ENCODE results near the gene WDR54.
"Not testable (repeated sequence)": the region's sequence is repeated elsewhere in the genome, so short reads cannot be mapped to it uniquely, and the experiment has no call there.

The WDR54 gene

DNA sequence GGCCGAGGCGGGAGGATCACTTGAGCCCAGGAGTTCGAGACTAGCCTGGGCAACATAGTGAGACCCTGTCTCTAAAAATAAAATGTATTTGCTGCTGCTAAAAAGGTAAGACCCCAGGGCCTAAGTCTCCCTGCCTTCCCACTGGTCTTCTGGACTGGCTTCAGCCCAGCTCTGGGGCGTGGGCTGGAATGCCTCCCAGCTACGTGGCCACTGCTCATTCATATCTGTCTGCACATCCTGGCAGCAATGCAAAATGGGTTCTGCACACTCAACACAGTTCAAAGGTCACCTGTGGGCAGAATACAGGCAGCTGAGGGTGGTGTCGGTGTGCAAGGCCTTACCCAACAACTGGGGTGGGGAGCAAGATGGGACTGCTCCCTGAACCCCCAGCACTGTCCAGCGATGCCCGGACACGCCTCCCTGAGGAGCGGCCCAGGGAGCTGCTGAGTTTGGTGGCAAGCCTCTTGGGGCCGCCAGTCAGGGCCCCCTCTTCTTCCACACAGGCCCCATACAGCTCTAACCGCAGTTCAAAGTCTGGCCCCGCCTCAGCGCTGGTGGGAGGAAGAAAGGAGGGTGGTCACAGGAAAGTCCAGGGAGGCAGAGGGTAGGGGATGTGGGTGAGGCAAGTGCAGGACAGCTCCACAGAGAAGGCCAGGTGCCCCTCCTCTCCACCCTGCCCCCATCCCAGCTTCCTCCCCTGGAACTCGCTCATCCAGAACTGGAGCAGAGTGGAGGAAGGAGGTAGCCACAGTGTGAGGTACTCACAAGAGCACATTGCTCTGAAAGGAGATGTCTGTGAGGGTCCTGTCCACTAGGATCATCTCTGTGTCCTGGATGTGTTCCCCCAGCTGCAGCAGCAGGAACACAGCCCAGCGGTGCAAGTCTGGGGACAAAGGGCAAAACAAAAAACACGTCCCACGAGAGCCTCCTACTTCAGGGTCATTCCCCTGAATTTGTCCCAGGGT lies 8.2 kb downstream of the WDR54 start:
- no peak for DNase-seq (ENCODE audit: low read depth in 2 of 2)

DNA sequence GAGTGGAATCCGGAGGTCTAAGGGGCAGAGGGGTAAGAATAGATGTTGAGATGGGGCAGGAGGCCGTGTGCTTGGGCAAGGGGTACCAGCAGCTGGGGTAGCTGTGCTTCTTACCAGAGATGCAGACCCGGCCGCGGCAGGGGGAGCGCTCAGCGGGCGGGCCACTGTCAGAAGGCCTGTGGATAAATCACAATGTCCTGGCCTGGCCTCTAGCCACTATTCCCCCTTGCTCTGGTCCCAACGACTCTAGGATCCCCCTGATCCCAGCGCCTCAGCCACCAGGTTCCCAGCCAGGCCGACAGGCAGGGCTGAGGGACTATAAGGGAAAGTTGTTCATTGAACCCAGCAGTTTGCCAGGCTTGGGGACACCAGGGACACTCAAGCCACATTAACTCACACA lies 9.0 kb downstream of the WDR54 start:
- DNase-seq (ENCODE audit: low read depth in 2 of 2) = no peak

DNA sequence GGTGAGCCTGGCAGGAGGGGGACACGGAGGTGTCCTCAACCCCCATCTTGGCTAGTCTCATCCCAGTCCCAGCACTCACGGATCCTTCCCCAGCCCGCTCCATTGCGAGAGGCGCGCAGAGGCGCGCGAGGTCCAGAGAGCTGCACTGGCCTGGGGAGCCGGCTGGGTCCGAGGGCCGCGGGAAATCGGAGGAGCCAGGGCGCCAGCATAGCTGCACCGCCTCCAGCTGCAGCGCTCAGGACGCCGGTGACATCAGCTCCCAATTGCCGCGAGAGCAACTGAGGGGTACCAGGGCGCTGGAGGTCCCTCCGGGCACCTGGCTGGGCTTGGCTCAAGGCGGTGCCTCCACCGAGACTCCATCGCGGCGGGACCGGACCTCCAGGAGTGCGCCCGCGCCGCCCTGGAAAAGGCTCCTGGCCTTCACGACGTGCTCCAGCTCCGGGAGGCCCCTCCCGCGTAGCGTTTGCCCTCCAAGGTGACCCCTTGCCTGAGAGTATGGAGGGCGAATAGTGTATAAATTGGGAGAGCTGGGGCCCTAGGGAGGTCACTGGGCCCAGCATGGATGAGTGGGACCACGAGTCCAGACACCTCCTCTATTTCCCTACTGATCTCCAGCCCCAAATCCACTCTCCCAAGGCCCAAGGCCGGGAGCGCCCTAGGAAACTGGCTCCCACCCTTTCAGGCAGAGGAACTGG lies 14.7 kb downstream of the WDR54 start:
- no peak for DNase-seq (ENCODE audit: low read depth in 2 of 2)

DNA sequence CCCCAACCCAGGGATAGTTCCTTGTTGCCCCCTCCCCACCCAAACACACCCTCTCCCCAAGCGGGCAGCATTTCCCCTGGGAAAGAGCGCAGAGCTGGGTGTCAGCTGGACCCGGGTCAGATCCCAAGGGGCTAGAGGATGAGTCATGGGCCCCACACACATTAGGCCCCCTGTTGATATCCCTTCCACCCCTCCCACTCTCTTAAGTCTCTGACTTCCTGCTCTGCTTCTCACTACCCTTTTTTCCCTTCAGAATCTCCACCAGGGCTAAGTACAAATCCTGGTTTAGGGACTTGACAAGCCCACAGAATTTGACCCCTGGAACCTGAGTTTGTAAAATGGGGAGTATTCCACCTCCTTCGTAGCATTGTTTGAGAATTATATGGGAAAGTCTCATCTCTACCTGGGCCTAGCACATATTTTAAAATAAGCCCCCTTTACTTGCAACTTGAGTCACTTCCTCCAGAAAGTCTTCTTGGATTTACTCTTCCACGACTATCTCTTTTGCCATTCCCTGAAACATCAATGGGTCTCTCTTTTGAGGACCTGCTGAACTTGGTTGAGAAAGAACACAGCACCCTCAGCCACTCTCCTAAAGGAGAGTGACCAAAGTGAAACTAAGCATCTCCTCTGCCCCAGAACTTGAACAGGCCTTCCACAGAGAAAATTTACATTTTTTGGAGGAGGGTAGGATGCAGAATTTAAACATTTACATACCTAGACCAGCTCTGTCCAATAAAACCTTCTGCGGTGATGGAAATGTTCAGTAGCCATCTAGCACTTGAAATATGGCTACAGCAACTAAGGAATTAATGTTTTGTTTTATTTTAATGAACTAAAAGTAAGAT lies 15.5 kb downstream of the WDR54 start:
- DNase-seq (ENCODE audit: low read depth in 2 of 2) = no peak

DNA sequence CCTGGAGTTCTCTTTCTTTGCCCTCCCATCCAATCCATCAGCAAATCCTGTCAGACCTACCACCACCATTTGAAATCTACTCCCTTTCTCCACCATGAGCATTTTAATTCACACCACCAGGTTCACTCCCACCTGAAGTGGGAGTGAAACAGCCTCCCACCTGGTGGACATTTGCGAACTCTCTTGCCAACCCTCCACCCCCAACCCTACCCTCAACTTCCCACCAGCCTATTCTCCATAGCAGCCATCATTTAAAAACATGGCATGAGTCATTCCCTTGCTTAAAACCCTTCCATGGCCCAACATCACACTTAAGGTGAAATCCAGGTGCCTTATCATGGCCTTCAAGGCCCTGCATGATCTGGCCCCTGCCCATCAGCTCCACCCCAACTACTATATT lies 16.7 kb downstream of the WDR54 start:
- DNase-seq (ENCODE audit: low read depth in 2 of 2) = no peak

DNA sequence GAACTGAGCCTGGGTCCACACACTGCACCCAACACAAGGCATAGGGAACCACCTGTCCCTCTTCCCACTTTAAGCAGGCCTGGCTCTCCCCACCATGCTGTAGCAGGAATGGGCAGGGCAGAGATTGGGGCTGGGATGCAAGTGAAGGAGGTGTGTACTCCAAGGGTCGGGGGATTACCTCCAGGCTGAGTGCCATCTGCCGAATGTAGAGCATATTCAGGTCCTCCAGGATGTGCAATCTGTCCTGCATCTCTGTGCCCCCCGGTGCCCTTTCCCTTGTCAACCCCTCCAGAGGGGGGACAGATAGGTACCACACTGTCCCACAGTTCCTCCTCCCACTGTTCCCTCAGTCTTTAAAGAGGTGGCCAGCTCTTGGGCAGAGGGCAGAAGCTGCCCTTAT lies 17.8 kb downstream of the WDR54 start:
- DNase-seq (ENCODE audit: low read depth in 2 of 2) = no peak

DNA sequence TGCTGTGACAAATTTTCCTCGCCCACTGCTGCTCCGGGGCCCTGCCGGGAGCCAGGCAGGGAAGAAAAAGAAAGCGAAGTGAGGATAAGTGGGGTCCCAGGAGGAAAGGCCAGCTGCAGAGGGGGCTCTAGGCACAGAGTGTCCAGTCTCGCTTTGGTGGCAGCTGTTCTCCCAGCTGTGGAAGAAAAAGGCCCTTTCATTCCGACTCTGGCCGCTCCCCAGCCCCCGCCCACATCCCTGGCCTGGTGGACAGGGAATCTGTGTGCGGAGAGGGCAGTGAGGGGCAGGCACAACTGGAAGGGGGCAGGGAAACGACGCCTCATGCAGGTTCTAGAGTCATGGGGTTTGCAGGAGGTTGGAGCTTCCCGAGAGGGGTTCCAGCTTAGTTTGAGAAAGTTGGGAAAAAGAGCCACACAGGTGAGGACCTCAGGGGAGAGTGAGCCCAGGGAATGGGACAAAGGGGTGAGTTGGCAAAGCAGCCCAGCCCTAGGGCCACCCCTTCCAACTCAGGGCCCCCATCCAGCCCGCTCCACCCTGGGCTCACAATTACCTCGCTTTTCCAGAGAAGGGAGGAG lies 18.4 kb downstream of the WDR54 start:
- no peak for DNase-seq (ENCODE audit: low read depth in 2 of 2)

DNA sequence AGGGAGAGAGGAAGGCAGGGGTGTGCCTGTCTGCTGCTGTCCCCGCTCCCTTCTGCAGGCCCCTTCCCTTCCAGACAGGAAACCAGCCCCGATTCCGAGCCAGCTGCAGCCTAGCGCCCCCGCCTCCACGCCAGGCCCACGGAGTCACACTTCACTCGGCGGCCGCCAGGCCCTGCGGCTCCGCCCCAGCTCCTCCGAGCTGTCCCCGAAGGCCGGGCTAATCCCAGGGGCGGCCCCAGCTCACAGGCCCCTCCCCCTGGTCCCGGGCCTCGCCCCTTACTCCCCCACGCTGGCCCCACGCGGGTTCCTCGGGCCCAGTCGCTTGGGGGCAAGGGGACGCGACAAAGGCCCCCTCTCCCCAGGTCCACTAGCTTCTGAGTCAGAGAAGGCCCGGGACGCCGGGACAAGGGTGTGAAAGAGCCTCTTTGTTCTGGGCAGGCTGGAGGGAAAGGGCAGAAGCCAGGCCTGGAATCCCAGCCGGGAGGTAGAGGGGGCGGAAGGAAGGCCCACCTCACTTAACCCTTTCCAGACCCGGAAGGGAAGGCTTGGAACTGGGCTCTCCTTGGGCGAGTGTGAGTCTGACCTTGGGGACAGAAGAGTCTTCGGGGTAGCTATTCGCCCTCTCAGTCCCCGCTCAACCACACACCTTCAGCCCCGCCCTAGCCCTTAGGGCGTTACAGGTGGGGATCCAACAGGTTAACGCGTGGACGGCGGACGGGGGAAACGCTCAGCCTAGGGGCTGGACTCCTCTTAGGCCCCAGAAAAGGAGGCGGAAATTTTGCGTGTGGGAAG lies 19.0 kb downstream of the WDR54 start:
- DNase-seq (ENCODE audit: low read depth in 2 of 2) = no peak

DNA sequence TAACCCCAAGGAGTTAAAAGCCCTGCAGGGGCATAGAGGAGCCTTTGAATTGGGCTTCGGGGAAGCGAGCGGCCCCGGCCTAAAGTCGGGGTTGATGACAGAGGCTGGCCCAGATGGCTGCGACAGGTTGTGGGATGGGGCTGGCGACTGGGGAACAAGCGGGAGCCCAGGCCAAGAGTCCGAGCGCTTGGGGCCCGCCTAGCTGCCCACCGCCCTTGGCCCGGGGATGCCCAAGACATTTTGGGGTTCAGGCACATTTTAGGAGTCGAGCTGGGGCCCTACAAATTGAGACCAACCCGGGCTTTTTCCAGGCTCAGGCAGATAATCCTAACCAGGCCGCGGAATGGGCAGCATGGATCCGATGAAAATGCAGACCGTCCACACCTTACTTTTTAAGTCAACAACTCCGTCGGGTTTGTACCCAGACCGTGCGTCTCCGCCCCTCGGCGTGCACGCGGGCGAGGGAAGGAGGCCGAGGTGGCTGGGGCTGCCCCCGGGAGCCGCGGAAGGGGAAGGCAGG lies 19.7 kb downstream of the WDR54 start:
- DNase-seq (ENCODE audit: low read depth in 2 of 2) = no peak

DNA sequence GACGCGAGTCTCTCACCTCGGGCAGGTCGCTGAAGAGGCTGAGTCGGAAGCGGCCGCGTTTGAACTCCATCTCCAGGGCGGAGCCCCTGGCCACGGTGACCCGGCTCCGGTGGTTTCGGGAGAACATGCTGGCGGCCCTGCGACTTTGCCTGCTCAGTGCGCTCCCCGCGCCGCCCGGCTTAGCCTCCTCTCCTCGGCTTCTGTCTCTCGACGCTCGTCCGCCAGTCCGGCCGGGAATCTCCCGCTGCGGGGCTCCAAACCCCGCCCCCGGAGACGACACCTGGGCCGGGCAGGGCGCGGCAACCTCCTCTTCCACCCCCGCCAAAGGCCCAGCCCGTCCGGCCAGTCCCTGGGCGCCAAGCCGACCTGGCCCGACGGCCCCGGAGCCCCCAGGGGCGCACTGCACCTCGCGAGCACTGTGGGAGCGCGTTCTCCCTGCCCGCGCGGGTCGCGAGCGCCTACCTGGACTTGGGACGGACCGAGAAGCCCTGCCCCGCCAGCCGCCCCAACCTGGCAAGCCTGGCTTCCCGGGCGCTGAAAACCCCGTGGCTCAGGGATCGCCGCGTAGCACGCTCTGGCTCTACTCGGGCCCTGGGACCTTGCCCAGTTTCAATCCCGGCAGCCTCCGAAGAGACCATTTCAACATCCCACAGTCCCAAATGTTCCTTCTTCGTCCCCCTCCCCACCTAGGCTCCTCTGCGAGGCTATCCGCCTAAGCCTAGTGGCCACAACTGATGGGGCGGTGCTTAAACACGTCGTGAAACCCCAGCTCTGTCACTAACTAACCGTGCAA lies 20.4 kb downstream of the WDR54 start, which contains the start of gene RTKN:
RTKN (minus strand) TSS at position 248 of the 793 bp plus-strand sequence; CDS start at position 127, 121 bp downstream.
- no peak for DNase-seq (ENCODE audit: low read depth in 2 of 2)

DNA sequence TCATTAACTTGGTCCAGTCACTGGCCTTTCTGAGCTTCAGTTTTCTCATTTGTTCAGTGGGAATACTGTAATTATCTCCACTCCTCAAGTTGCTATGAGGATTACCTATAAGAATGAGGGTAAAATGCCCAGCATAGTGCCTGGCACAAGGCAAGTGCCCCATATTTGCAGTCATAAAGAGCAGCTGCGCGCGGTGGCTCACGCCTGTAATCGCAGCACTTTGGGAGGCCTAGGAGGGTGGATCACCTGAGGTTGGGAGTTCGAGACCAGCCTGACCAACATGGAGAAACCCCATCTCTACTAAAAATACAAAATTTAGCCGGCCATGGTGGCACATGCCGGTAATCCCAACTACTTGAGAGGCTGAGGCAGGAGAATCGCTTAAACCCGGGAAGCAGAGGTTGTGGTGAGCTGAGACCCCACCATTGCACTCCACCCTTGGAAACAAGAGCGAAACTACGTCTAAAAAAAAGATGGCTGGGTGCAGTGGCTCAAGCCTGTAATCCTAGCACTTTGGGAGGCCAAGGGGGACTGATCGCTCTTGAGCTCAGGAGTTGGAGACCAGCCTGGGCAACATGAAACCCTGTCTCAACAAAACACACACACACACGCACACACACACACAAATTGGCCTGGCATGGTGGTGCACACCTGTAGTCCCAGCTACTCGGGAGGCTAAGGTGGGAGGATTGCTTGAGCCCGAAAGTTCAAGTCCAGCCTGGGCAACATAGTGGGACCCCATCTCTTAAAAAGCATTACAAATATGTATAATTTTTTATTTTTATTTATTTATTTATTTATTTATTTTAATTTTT lies 21.2 kb downstream of the WDR54 start:
- not testable (repeated sequence) for DNase-seq (ENCODE audit: low read depth in 2 of 2)

DNA sequence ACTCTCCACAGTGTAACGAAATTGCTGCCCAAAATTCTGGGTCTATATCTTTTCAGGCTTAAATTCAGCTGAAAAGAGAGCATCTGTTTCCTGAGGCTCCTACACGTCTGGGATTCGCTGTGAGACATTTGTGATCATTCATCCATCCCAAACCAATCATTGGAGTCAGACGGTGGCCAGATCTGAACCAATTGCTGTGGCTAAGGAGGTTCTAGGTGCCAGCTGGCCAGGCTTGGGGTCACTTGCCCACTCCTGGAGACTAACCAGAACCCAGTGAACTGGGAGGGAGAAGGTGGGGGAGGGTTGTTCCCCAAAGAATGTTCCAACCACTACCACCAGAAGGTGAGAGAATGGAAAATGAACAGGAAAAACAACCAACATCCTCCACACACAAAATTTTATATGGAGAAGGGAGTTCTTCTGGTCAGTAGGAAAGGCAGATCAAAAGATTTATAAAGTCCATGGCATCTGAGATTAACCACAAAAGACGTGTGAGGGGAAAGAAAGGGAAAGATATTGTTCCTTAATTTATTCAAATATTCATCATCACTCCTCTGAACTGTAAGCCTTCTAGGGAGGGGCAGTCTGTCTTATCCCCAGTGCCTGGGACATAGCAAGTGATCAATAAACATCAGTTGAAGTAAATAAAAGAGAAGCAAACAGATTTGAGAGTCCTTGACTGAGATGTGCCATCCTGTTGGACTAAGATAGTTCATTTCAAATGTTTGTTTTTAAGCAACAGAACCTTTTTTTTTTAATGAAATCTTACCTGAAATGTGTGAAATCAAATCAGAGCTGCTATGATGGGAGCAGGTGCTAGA lies 23.2 kb downstream of the WDR54 start:
- no peak for DNase-seq (ENCODE audit: low read depth in 2 of 2)

DNA sequence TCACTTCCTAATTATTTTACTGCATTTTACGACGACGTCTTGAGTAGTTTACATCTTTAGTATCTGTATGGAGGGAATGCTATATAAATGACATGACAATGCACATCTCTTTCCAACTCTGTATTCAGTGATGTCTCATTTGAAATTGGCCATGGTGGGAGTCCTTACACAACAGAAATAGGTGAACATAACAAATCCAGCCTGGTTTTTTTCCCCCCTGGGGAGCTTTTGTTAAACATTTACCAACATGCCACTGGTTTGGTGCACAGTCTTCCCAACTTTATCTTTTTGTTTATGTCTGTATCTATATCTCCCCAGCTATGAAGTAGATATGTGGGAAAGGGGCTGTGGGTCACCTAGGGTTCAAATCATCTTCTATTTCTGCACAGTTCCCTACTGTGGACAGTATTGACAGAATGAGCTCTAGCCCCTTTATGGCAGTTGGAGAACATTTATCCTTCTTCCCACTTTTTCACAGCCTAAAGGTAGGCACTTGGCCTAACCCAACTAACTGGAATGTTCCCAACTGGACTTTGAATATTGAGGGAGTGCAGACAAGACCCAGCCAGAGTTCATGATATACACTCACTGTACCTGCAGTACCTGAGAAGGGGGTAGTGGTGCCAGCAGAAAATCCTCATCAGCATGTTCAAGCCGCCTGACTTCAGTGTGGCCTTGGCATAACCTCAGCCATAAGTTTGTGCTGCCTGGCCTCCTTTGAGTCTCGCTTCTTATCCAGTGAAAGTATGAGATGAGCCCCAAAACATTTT lies 25.9 kb downstream of the WDR54 start:
- DNase-seq (ENCODE audit: low read depth in 2 of 2) = no peak

DNA sequence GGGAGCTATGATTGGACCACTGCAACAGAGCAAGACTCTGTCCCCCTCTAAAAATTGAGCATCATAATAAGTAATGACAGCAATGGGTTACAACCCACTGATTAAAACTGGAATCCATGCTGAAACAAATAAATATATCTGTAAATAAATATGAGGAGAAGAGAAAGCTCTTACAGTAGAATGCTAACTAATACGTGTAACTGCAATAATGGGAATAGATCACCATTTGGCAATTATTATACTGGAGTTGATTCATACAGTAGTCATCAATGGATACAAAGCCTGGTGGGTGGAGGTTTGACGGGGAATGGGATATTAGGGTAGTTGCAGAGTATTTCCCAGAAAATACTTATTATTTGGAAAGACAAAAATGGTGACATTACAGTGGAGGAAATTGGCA lies 27.2 kb downstream of the WDR54 start:
- DNase-seq (ENCODE audit: low read depth in 2 of 2) = no peak

DNA sequence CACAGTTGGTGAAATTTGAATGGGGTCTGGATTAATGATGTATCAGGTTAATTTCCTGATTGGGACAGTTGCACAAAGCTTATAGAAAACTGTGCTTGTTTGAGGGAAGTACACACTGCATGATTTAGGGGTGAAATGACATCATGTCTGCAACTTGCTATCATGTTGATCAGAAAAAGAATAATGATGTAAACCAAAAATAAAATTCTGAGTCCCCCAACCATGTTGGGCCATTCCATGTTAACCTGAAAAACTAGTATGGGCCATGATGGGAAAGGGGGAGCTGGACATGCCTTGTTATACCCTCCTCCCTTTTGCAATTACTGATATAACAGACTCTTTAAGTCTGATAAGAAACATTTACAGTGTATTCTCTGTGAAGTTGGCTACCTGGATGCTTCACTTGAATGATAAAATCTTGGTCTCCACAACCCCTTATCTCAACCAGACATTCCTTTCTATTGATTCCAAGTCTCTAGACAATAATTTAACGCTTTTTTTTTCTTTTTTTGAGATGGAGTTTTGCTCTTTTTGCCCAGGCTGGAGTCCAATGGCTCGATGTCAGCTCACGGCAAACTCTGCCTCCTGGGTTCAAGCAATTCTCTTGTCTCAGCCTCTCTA lies 29.1 kb downstream of the WDR54 start:
- no peak for DNase-seq (ENCODE audit: low read depth in 2 of 2)

DNA sequence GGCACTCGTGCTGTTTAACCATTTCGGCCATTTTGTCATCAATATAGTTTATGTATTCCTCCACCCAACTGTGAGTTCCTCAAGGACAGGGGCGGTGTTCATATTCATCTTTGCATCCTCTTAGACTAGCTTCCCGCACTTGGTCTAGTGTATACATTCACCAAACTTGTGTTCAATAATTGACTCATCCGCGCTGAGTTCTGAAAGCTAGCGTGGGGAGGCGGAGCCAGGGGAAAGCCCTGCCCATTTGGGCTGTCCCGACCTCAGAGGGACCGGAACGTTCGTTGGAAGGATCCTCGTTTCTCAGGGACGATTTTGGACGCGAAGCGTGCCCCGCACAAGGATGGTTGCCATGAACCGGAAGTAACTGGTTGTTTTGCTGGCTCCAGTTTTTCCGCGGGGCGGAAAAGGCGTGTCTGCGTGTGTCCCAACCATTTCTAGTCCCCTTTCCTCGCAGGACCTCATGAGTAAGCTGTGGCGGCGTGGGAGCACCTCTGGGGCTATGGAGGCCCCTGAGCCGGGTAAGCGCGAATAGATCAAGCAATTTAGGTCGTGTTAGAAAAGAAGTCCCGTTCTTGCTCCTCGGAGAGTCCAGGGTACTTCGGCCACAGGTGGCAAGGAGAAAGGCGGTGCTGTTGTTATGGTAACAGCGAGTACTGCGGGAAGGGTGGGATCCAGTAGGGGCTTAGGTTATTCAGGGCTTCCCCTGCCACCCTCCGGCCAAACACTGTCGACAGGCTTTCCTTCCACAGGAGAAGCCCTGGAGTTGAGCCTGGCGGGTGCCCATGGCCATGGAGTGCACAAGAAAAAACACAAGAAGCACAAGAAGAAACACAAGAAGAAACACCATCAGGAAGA lies 33.4 kb downstream of the WDR54 start, which contains the start of gene INO80B:
INO80B (plus strand) TSS at position 434 of the 858 bp plus-strand sequence; CDS start at position 464, 30 bp downstream.
- DNase-seq (ENCODE audit: low read depth in 2 of 2) = peak; percentile 93 to 94

All from stimulated activated CD4-positive, alpha-beta T cell treated with anti-CD3 and anti-CD28 coated beads, Interleukin-1b, Interleukin-23, amount 100 ng/mL, for 1 hour (primary cell).